B cell (primary cell): ENCODE data around the gene PTPRU. TPM values are rescaled to one million over a fixed set of nuclear protein-coding genes. Genes with fewer than 3 reads are reported as not detected.

Experiments used
- ATAC-seq: fragments of 200-7000 bp; cut with Tn5 transposase; one replicate; pipeline ENCODE4 v1.10.0; 2021; ENCODE audit warnings: low read depth, mild to moderate bottlenecking, moderate number of reproducible peaks, moderate library complexity
- CTCF ChIA-PET: fragments of 350-600 bp; sonication (Branson Sonifier 250); formaldehyde crosslinking; loops from one replicate; lab custom pipeline; 2021; ENCODE audit warnings: antibody characterized with exemption, inconsistent platforms; lab: Charles Lee
- POLR2A ChIA-PET: fragments of 350-600 bp; sonication (Branson Sonifier 250); formaldehyde crosslinking; loops from one replicate; lab custom pipeline; 2021; ENCODE audit warnings: antibody characterized with exemption; lab: Charles Lee
- DNase-seq: peaks from one replicate; pipeline ENCODE4 v3.0.0; 2013
- H2AFZ ChIP-seq: 2 replicates; pipeline ENCODE4 v1.6.1; 2012; ENCODE audit warnings: mild to moderate bottlenecking, low read depth, low read length; ENCODE audit not compliant: insufficient read depth, poor library complexity, severe bottlenecking
- H3K27ac ChIP-seq, 2 donors: 1 replicate in 1 of 2; 2 replicates in 1 of 2; pipeline ENCODE4 v1.5.1; 2012 to 2013; ENCODE audit warnings: low read length in 2 of 2, mild to moderate bottlenecking in 2 of 2, moderate library complexity in 1 of 2
- H3K27me3 ChIP-seq, 4 experiments: fragments of 200-600 bp in 1 of 4; sonication (generic) in 1 of 4; replicated peaks in 1 of 4; 1 replicate in 2 of 4; 2 replicates in 2 of 4; pipeline versions ENCODE4 v1.6.1 to v1.7.0; 2013 to 2016; ENCODE audit warnings: low read length in 3 of 4, mild to moderate bottlenecking in 2 of 4, mixed read lengths in 1 of 4, moderate library complexity in 1 of 4; ENCODE audit not compliant: insufficient read depth in 4 of 4, control insufficient read depth in 3 of 4; ENCODE audit errors: control extremely low read depth in 1 of 4
- H3K36me3 ChIP-seq, 2 experiments: replicated peaks in 1 of 2; 1 replicate in 1 of 2; 2 replicates in 1 of 2; pipeline versions ENCODE4 v1.6.1 to v1.7.1; 2013; ENCODE audit warnings: low read length in 1 of 2; ENCODE audit not compliant: insufficient read depth in 2 of 2, control insufficient read depth in 1 of 2; ENCODE audit errors: control extremely low read depth in 1 of 2, extremely low read depth in 1 of 2
- H3K4me1 ChIP-seq, 2 donors: fragments of 200-600 bp in 1 of 2; sonication (generic) in 1 of 2; 1 replicate in 1 of 2; 2 replicates in 1 of 2; pipeline versions ENCODE4 v1.5.1 to v1.6.1; 2013 to 2017; ENCODE audit warnings: low read length in 2 of 2; ENCODE audit not compliant: control insufficient read depth in 2 of 2, insufficient read depth in 2 of 2
- H3K4me2 ChIP-seq: replicated peaks from 2 replicates; pipeline ENCODE3; 2012; ENCODE audit warnings: mild to moderate bottlenecking, low read depth, low read length; ENCODE audit not compliant: poor library complexity, severe bottlenecking
- H3K4me3 ChIP-seq, 5 experiments: fragments of 200-600 bp in 1 of 5; sonication (generic) in 1 of 5; 1 replicate in 3 of 5; 2 replicates in 2 of 5; pipeline versions ENCODE4 v1.5.1 to v1.7.0; 2011 to 2016; ENCODE audit warnings: low read length in 4 of 5, mild to moderate bottlenecking in 4 of 5, low read depth in 2 of 5, control low read depth in 1 of 5, moderate library complexity in 1 of 5; ENCODE audit not compliant: insufficient read depth in 1 of 5; ENCODE audit errors: control extremely low read depth in 1 of 5, extremely low read depth in 1 of 5
- H3K79me2 ChIP-seq: fragments of 200-600 bp; sonication (generic); one replicate; pipeline ENCODE4 v1.6.0; 2016; ENCODE audit warnings: low read length; ENCODE audit not compliant: control insufficient read depth, insufficient read depth
- H3K9ac ChIP-seq: fragments of 200-600 bp; sonication (generic); 2 replicates; pipeline ENCODE4 v1.6.1; 2017; ENCODE audit warnings: mild to moderate bottlenecking, low read length, moderate library complexity
- H3K9me3 ChIP-seq, 3 donors: one replicate each; pipeline versions ENCODE4 v1.6.1 to v1.7.1; 2013; ENCODE audit warnings: low read length in 2 of 3; ENCODE audit not compliant: control insufficient read depth in 2 of 3, insufficient read depth in 1 of 3; ENCODE audit errors: control extremely low read depth in 1 of 3
- H4K20me1 ChIP-seq: 2 replicates; pipeline ENCODE4 v1.6.0; 2012; ENCODE audit warnings: mild to moderate bottlenecking, low read length; ENCODE audit not compliant: insufficient read depth, control insufficient read depth, poor library complexity, severe bottlenecking
- H3K27ac Mint-ChIP-seq: one replicate; pipeline ENCODE4 v1.8.0; 2021; ENCODE audit warnings: mixed read lengths
- H3K27me3 Mint-ChIP-seq: one replicate; pipeline ENCODE4 v1.8.0; 2021; ENCODE audit warnings: mixed read lengths
- H3K4me1 Mint-ChIP-seq: one replicate; pipeline ENCODE4 v1.8.0; 2021; ENCODE audit warnings: mixed read lengths
- H3K4me3 Mint-ChIP-seq: one replicate; pipeline ENCODE4 v1.8.0; 2021; ENCODE audit warnings: mixed read lengths
- H3K9me3 Mint-ChIP-seq: one replicate; pipeline ENCODE4 v1.8.0; 2022; ENCODE audit warnings: mixed read lengths; ENCODE audit not compliant: insufficient read depth
- CTCF ChIP-seq: fragments of 200-600 bp; IDR thresholded peaks from one replicate; pipeline ENCODE4 v1.8.0; 2022; ENCODE audit warnings: antibody characterized with exemption, mild to moderate bottlenecking
- EZH2 ChIP-seq: IDR thresholded peaks from 2 replicates; pipeline ENCODE4 v1.6.1; 2012; ENCODE audit warnings: borderline replicate concordance, low read depth, mild to moderate bottlenecking, moderate library complexity, low read length; ENCODE audit not compliant: insufficient read depth, poor library complexity, severe bottlenecking
- WGBS: methylation state at CpG from one replicate; pipeline ENCODE4 v1.1.5; 2013; ENCODE audit warnings: missing lambda C conversion rate; ENCODE audit not compliant: insufficient coverage; 5-methylcytosine and 5-hydroxymethylcytosine counted together
- intact Hi-C: fragments of 100-400 bp; cut with micrococcal nuclease; formaldehyde crosslinking; loops from one replicate; pipeline ENCODE4 v1.10.0; 2022
- polyA plus RNA-seq: library from polyadenylated mRNA; depleted of rRNA; stranded (reverse); fragments of >200 nt; gene quantifications from 2 replicates; pipeline ENCODE4 v1.2.3, GENCODE V29; 2012
- total RNA-seq, 2 donors: library from RNA; stranded (reverse); fragments of 120-200 nt in 1 of 2; gene quantifications; 1 replicate in 1 of 2; 2 replicates in 1 of 2; pipeline versions ENCODE4 v1.2.3 to v1.2.4, GENCODE V29; 2013 to 2022

Gene PTPRU
- total and polyA plus RNA-seq, 2 donors (not counting 1 experiment from before 2014, with no cell fraction given), result 0.10 to 0.25 TPM

DNA sequence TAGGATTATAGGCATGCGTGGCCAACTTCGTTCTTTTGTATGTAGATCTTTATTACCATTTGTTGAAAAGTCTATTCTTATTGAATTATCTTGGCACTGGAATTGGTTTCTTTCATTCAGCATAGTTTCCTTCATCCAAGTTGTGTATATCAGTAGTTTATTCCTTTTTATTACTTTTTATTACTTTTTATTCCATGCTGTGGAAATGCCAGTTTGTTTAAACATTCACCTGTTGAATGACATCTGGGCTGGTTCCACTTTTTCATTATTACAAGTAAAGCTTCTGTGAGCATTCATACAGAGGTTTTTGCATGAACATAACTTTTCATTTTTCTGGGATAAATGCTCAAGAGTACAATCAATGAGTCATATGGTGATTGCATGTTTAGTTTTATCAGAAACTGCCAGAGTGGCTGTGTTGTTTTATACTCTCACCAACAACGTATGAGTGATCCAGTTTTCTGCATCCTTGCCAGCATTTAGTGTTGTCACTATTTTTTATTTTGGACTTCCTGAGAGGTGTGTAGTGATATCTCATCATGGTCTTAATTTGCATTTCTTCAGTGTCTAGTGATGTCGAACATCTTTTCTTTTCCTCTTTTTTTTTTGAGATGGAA lies 28.6 kb downstream of the PTPRU start:
- H3K9ac ChIP-seq, result no peak overlapping the region
- H3K4me3 Mint-ChIP-seq, result no peak overlapping the region
- H3K36me3 ChIP-seq, result no peaks in the 10 kb centered on the region
- intact Hi-C loops, result no loop called here
- H3K27ac ChIP-seq, result no peak overlapping the region
- DNase-seq (no peak), ATAC-seq (no peak)
- peaks cover 66% of the 10 kb centered on the region for H3K27me3 Mint-ChIP-seq
- peaks cover 6 to 8% of the 10 kb centered on the region in 2 donors for H3K4me1 ChIP-seq
- no peaks in the 10 kb centered on the region for H3K79me2 ChIP-seq
- H4K20me1 ChIP-seq, result no peaks in the 10 kb centered on the region
- TF ChIP-seq EZH2 (no peak), CTCF (no peak)
- peaks cover 0 to 5% (median 0%) of the 10 kb centered on the region in 3 donors for H3K9me3 ChIP-seq
- CTCF ChIA-PET, result interaction anchor here (0.7 kb wide), 1 partner anchor 1434 kb away, joined by 4 read pairs; no protein-coding TSS in a partner anchor
- H2AFZ ChIP-seq, result no peak overlapping the region
- peaks cover 6% of the 10 kb centered on the region for H3K4me1 Mint-ChIP-seq
- POLR2A ChIA-PET, result no interaction called here
- WGBS, result no CpG with 5 or more reads among the region's 4 CpGs
- no peak overlapping the region for H3K4me3 ChIP-seq
- no peak overlapping the region for H3K4me2 ChIP-seq
- peaks cover 0 to 27% (median 10%) of the 10 kb centered on the region in 4 experiments for H3K27me3 ChIP-seq
- no peak overlapping the region for H3K27ac Mint-ChIP-seq
- H3K9me3 Mint-ChIP-seq, result no peaks in the 10 kb centered on the region

DNA sequence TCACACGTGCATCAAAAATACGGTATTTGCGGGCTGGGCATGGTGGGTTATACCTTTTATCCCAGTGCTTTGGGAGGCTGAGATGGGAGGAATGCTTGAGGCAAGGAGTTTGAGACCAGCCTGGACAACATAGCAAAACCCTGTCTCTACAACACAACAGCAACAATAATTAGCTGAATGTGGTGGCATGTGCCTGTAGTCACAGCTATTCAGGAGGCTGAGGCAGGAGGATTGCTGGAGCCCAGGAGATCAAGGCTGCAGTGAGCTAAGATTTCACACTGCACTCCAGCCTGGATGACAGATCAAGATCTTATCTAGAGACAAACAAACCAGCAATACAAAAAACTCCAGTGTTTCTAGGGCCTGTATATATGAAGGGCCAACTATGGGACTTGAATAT lies 30.6 kb downstream of the PTPRU start:
- ChIA-PET POLR2A (no interaction called here), CTCF (no interaction called here)
- H3K9ac ChIP-seq, result no peak overlapping the region
- Mint-ChIP-seq H3K27ac (no peak overlapping the region), H3K9me3 (no peaks in the 10 kb centered on the region), H3K4me1 (no peaks in the 10 kb centered on the region), H3K4me3 (no peak overlapping the region), H3K27me3 (peaks cover 54% of the 10 kb centered on the region)
- WGBS, result no CpG with 5 or more reads among the region's 3 CpGs
- no peak for DNase-seq
- H3K27me3 ChIP-seq, result peaks cover 0 to 11% (median 5%) of the 10 kb centered on the region in 4 experiments
- no peaks in the 10 kb centered on the region for H3K79me2 ChIP-seq
- intact Hi-C loops, result no loop called here
- no peaks in the 10 kb centered on the region for H4K20me1 ChIP-seq
- no peaks in the 10 kb centered on the region for H3K9me3 ChIP-seq
- no peak for ATAC-seq
- no peak for TF ChIP-seq EZH2
- TF ChIP-seq CTCF, result no peak
- no peak overlapping the region for H3K4me3 ChIP-seq
- no peaks in the 10 kb centered on the region for H3K36me3 ChIP-seq
- H2AFZ ChIP-seq, result no peak overlapping the region
- H3K27ac ChIP-seq, result no peak overlapping the region
- no peaks in the 10 kb centered on the region for H3K4me1 ChIP-seq
- no peak overlapping the region for H3K4me2 ChIP-seq
